Activated CD4-positive, alpha-beta T cell treated with anti-CD3 and anti-CD28 coated beads, Interleukin-2, amount 10 ng/mL, durations not matched to agents 7 days and 5 days (primary cell): Measurements from ENCODE around the gene PI4KB. TPM values are rescaled to one million over a fixed set of nuclear protein-coding genes. Genes with fewer than 3 reads are reported as not detected.
A peak's percentile ranks its signal among the peaks of the same experiment; 100 is the strongest.

Experiments
- CTCF ChIA-PET: fragments of 350-600 bp; sonication (Branson Sonifier 250); formaldehyde crosslinking; loops from one replicate; lab custom pipeline; 2021; ENCODE audit warnings: antibody characterized with exemption; lab: Charles Lee
- POLR2A ChIA-PET: fragments of 350-600 bp; sonication (Branson Sonifier 250); formaldehyde crosslinking; loops from one replicate; lab custom pipeline; 2021; ENCODE audit warnings: antibody characterized with exemption; lab: Charles Lee
- DNase-seq: peaks from one replicate; pipeline ENCODE4 v3.0.0-alpha.2; 2020
- H3K27ac Mint-ChIP-seq: one replicate; pipeline ENCODE4 v1.8.0; 2021; ENCODE audit warnings: mild to moderate bottlenecking, moderate library complexity, mixed read lengths
- H3K27me3 Mint-ChIP-seq: one replicate; pipeline ENCODE4 v1.8.0; 2021; ENCODE audit warnings: mixed read lengths
- H3K36me3 Mint-ChIP-seq: one replicate; pipeline ENCODE4 v1.8.0; 2021; ENCODE audit warnings: low read depth, mixed read lengths
- H3K4me1 Mint-ChIP-seq: one replicate; pipeline ENCODE4 v1.8.0; 2021; ENCODE audit warnings: mixed read lengths
- H3K4me3 Mint-ChIP-seq: one replicate; pipeline ENCODE4 v1.8.0; 2021; ENCODE audit warnings: mild to moderate bottlenecking, moderate library complexity, mixed read lengths
- H3K9me3 Mint-ChIP-seq: one replicate; pipeline ENCODE4 v1.8.0; 2021; ENCODE audit warnings: mixed read lengths
- total RNA-seq, 2 experiments: library from RNA; stranded (reverse); gene quantifications; one replicate each; pipeline ENCODE4 v1.2.3, GENCODE V29; 2021

Gene PI4KB
- total RNA-seq, 2 experiments from 2014 or later: 62.8 to 69.5 TPM

DNA sequence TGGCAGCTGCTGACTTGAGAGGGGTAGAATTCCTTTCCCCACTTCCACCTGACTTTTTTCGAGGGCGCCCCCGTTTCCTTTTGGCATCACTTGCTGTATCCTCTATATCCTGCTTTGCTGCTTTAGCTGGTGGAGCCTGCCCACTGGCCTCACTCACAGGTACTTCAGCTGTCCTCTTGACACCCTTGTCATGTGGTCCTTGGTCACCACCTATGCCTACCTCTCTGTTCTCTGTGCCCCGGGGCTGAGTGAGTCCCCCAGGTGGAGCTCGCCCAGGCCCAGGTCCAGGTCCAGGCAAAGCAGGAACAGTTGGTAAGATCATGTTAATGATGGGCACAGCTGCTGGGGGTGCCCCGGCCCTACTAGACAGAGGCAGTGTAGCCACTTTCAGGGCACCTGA is 15.4 kb upstream of the PI4KB start:
- H3K27ac Mint-ChIP-seq: no peak overlapping the region
- no peaks in the 10 kb centered on the region for H3K9me3 Mint-ChIP-seq
- H3K4me3 Mint-ChIP-seq: no peak overlapping the region
- DNase-seq: no peak
- H3K36me3 Mint-ChIP-seq: peaks cover 36% of the 10 kb centered on the region
- H3K27me3 Mint-ChIP-seq: no peaks in the 10 kb centered on the region
- ChIA-PET CTCF (interaction anchor here (0.7 to 3.6 kb wide), 4 partner anchors 39 to 218 kb away, joined by 3 to 34 read pairs (median 4); no protein-coding TSS in a partner anchor), POLR2A (interaction anchor here (0.6 kb wide), 1 partner anchor 13 kb away, joined by 3 read pairs; no protein-coding TSS in a partner anchor)
- H3K4me1 Mint-ChIP-seq: peaks cover 42% of the 10 kb centered on the region

DNA sequence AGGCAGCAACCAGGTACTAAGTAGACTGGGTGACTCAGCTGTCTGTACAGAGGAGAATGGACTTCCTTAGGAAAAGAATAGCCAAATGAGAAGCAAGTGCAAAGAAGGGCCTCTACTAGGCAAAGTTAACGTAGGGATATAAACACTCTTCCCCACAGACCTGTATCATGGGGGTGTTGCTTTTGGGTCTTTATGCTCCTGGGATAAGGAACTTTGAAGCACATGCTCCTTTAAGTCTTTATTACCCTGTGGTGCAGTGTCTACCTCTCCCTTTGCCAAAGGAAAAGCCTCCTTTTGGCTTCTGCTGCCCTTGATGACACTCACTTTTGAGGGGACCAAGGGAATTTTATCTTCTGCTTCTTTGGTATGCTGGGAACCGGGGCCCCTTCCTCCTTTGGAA is 14.8 kb upstream of the PI4KB start:
- Mint-ChIP-seq H3K4me3 (no peak overlapping the region), H3K9me3 (no peaks in the 10 kb centered on the region), H3K4me1 (peaks cover 36% of the 10 kb centered on the region), H3K36me3 (peaks cover 34% of the 10 kb centered on the region), H3K27ac (no peak overlapping the region), H3K27me3 (no peaks in the 10 kb centered on the region)
- no peak for DNase-seq
- ChIA-PET POLR2A (no interaction called here), CTCF (interaction anchor here (0.7 to 3.9 kb wide), 6 partner anchors 13 to 219 kb away, joined by 3 to 42 read pairs (median 8); partner anchors contain the start of gene PI4KB)

DNA sequence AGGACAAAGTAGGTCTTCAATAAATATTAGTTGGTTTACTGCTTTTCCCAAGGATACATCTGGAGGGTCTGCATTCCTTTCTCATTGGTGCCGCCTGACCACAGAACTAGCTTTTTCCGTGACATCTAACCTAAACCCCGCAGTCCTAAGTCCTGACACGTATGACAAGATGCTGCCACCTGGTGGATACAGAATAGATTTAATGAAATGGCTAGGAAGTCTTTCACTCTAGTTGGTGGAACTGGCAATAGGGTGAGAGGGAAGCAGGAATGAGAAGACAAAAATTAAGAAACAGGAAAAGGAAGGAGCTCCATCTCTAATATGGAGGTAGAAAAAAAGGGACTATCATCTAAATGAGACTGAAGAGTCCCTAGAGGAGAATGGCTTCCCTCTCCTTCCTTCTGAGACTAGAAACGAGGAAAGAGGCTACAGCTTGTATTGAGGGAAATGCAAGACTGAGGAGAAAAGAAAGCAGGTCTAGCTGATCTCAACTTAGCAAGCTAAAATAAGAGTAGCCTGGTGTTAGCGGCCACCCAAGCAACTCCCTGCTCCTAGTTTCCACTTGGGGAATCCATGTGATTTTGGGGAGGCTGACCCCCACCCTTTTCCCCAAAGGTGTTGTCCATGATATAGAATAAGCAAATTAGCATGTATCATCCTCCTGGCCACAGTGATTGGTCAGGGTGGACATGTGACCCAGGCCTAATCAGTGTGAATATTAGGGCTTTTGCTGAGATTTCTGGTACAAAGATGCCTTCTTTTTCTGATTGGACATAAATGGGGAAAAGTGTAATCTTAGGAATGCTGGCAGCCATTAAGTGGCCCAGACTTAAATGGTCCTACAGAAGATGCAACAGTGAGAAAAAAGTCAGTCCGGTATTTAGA is 13.9 kb upstream of the PI4KB start:
- peak; percentile 70 for DNase-seq
- Mint-ChIP-seq H3K4me3 (no peak overlapping the region), H3K27ac (no peak overlapping the region), H3K36me3 (peaks cover 27% of the 10 kb centered on the region), H3K9me3 (no peaks in the 10 kb centered on the region), H3K4me1 (peaks cover 27% of the 10 kb centered on the region), H3K27me3 (no peaks in the 10 kb centered on the region)
- ChIA-PET POLR2A (no interaction called here), CTCF (interaction anchor here (0.7 to 3.9 kb wide), 24 partner anchors 10 to 148 kb away, joined by 3 to 42 read pairs (median 4); partner anchors contain the start of genes PI4KB, PSMB4, PSMD4 and ZNF687)

DNA sequence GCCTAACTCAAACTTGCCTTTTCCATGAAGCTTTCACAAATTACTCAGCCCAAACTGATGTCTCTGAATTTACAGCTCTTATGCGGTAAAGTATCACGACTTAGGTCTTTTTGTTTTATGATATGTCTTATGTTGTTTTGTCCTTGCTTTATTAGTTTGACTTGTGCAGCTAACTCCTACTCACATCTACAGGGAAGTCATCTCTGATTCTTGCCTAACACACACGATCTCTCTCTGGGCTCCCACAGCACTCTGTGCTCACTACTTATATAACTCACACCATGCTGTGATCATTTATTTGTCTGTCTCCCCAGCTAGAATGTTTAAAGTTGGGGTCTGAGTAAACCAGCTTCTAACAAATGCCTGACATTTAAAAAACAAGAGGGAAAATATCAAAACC is 9.3 kb upstream of the PI4KB start:
- POLR2A ChIA-PET: interaction anchor here (0.6 kb wide), 1 partner anchor 43 kb away, joined by 3 read pairs; no protein-coding TSS in a partner anchor
- DNase-seq: no peak
- Mint-ChIP-seq H3K9me3 (no peaks in the 10 kb centered on the region), H3K27ac (no peak overlapping the region), H3K4me1 (peaks cover 8% of the 10 kb centered on the region), H3K4me3 (no peak overlapping the region), H3K36me3 (no peaks in the 10 kb centered on the region), H3K27me3 (no peaks in the 10 kb centered on the region)
- CTCF ChIA-PET: interaction anchor here (0.6 to 1.9 kb wide), 4 partner anchors 9 to 954 kb away, joined by 3 to 5 read pairs (median 4); partner anchors contain the start of gene PI4KB

DNA sequence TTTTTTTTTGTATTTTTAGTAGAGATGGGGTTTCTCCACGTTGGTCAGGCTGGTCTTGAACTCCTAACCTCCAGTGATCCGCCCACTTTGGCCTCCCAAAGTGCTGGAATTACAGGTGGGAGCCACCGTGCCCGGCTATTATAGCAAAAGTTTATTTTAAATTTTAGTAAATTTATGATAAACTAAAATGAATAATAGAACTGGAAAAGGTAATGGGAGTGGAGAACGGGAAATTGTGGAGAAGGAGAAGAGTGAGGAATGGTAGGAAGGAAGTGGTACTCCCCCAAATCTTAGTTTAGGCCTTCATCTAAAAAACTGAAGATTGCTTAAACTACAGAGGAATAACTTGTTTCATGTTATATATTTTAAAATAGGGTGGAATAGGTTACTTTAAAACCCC is 7.6 kb upstream of the PI4KB start:
- POLR2A ChIA-PET: no interaction called here
- Mint-ChIP-seq H3K4me1 (peaks cover 1% of the 10 kb centered on the region), H3K27me3 (no peaks in the 10 kb centered on the region), H3K4me3 (no peak overlapping the region), H3K36me3 (no peaks in the 10 kb centered on the region), H3K9me3 (no peaks in the 10 kb centered on the region), H3K27ac (no peak overlapping the region)
- no peak for DNase-seq
- CTCF ChIA-PET: no interaction called here

DNA sequence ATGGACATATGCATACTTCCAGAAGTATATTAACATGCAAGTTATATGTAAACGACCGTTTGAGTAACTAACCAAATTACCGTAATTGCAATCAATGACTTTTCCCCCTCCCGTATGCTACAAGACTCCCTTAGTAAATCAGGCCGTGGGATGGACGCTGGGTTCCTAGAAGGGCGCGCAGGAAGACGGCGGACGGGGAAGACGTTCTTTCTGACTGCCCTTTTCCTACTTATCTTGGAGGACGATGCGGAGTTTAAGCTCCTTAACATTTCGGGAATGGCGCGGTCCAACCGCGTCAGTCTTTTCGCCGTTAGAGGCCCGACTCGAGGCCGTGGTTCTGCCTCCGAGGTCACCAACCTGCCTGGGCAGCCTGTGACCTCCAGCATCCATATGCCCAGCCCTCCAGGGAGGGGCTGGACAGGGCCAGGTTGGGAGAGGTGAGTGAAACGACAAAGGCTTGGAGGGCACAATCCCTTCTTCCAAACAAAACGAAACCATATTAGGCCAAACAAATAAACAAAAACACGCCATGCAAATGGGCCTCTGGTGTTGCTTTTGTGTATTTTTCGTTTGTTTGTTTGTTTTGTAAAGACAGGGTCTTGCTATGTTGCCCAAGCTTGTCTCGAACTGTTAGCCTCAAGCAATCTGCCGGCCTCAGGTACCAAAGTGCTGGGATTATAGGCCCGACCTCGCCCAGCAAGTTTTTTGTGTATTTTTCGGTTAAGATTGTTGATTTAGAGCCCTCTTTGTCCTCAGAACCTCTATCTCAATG is 873 bp upstream of the PI4KB start:
- Mint-ChIP-seq H3K4me3 (peak overlapping the region; percentile 97), H3K27me3 (no peaks in the 10 kb centered on the region), H3K27ac (peak overlapping the region; percentile 99), H3K4me1 (peaks cover 35% of the 10 kb centered on the region), H3K36me3 (peaks cover 15% of the 10 kb centered on the region), H3K9me3 (no peaks in the 10 kb centered on the region)
- DNase-seq: no peak
- ChIA-PET POLR2A (no interaction called here), CTCF (interaction anchor here (0.6 to 8.1 kb wide), 7 partner anchors 11 to 116 kb away, joined by 3 to 50 read pairs (median 9); no protein-coding TSS in a partner anchor)

DNA sequence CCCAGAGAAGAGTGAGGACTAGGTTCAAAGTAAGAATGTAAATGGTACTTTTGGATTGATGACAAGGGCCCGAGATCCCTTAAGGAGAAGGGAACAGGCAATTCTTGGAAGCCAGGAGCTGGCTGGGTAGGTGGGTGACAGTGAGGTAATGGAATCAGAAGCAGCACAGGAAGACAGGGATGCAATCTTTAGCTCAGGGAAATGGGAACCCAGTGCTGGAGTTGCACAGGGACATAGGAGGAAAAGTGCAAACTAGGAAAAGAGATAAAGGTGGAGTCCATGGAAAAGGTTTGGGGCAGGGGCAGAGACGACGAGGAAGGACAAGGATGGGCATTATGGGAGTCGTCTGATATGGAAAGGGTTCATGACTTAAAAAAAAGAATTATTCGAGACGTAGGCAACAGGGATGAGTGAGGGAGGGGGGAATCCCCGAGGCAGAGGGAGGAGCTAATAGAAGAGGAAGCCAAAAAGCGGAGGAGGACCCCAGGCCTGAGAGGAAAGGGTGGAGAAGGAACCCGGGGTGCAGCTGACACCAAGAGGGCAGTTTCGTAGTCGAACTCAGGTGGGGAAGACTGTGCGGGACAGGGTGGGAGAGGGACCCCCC is 495 bp downstream of the PI4KB start:
- ChIA-PET POLR2A (no interaction called here), CTCF (interaction anchor here (1.0 to 8.1 kb wide), 7 partner anchors 9 to 115 kb away, joined by 3 to 50 read pairs (median 9); partner anchors contain the start of gene PSMB4)
- peak overlapping the region; percentile 97 for H3K4me3 Mint-ChIP-seq
- H3K27ac Mint-ChIP-seq: peak overlapping the region; percentile 92
- H3K9me3 Mint-ChIP-seq: no peaks in the 10 kb centered on the region
- peaks cover 19% of the 10 kb centered on the region for H3K36me3 Mint-ChIP-seq
- H3K27me3 Mint-ChIP-seq: no peaks in the 10 kb centered on the region
- H3K4me1 Mint-ChIP-seq: peaks cover 39% of the 10 kb centered on the region
- DNase-seq: peak; percentile 58

DNA sequence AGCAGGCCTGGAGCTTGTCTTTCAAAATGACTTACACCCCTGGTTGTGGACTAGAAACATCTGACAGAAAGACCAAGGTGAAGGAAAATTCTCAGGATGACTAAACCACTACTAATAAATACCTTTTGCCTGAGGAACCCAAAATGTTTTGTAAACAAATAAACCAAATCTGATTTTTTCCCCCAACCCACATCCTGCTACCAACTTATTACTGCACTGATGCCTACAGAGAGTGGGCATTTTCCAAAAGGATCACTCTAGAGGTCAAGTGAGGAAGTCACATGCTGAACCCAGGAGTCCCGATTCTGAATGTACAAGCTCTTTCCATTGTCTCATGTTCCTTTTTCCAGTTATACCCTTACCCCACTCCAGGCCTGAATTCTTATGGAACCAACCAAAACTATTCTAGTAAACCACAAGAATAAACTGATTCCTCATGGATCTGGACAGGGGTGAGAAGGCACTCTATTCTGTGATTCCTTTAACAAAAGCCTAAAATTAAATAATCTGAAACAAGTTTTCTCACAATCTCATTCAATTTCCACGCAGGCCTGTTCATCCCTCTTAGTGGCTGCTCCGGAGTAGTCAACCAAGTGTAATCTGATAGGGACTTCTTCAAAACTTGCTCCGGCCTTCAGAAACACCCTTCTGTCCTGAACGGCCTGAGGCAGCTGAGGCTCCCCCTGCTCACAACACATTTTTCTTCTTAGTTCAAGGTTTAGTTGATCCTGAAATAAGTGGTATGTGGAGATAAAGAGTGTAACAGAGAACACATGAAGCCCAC is 1.4 kb downstream of the PI4KB start:
- Mint-ChIP-seq H3K4me3 (peak overlapping the region; percentile 97), H3K9me3 (no peaks in the 10 kb centered on the region), H3K27me3 (no peaks in the 10 kb centered on the region), H3K4me1 (peaks cover 41% of the 10 kb centered on the region), H3K36me3 (peaks cover 22% of the 10 kb centered on the region), H3K27ac (peak overlapping the region; percentile 92)
- ChIA-PET POLR2A (interaction anchor here (0.9 kb wide), 1 partner anchor 10 kb away, joined by 3 read pairs; no protein-coding TSS in a partner anchor), CTCF (interaction anchor here (0.6 to 8.1 kb wide), 5 partner anchors 9 to 47 kb away, joined by 3 to 50 read pairs (median 21); no protein-coding TSS in a partner anchor)
- no peak for DNase-seq

DNA sequence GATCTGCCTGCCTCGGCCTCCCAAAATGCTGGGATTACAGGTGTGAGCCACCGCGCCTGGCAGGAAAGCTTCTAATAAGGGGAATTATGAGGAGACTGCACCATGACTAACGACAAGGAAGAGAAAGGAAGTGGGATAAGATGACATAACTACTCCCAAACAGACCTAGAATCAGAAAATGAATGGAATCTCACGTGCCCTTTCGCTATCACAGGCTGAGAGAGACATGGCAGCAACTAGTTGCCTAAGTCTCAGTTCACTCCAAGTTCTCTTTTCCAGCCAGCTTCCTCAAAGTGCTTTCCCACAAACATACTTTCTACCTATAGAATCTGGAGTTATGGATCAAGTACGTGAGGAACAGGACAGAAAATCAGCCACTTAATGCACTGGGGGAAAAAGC is 2.0 kb downstream of the PI4KB start:
- no peak for DNase-seq
- Mint-ChIP-seq H3K4me1 (peaks cover 47% of the 10 kb centered on the region), H3K27ac (peak overlapping the region; percentile 92), H3K36me3 (peaks cover 27% of the 10 kb centered on the region), H3K9me3 (no peaks in the 10 kb centered on the region), H3K27me3 (no peaks in the 10 kb centered on the region), H3K4me3 (peak overlapping the region; percentile 97)
- CTCF ChIA-PET: interaction anchor here (0.6 to 8.1 kb wide), 5 partner anchors 8 to 53 kb away, joined by 3 to 50 read pairs (median 3); no protein-coding TSS in a partner anchor
- POLR2A ChIA-PET: interaction anchor here (0.9 kb wide), 1 partner anchor 10 kb away, joined by 3 read pairs; no protein-coding TSS in a partner anchor

DNA sequence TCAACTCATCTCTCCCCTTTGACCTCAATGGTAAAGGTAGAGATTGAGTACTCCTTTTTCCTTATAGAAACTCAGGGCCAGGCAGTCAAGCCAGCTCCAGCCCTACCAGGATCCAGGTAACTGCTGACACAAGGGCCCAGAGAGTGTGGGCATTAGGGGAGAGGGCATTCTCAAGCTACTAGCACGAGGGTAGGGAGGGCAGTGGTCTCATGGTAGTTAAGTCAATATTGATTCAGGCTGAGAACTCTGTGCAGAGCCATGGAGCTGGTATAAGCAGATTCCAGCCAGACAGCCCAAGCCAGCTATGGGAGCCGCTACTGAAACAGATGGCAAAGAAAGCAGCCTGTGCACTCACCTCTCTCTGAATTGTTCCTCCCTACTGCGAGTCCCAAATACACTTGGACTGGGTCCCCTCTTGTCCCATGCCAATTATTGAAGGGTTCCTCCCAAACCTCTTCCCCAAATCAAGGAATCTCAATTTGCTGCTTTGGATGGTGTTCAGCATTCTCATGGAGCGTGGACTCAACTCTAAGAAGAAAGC is 2.8 kb downstream of the PI4KB start:
- ChIA-PET POLR2A (no interaction called here), CTCF (interaction anchor here (0.7 to 8.1 kb wide), 5 partner anchors 8 to 73 kb away, joined by 3 to 50 read pairs (median 4); no protein-coding TSS in a partner anchor)
- peaks cover 47% of the 10 kb centered on the region for H3K4me1 Mint-ChIP-seq
- H3K27me3 Mint-ChIP-seq: no peaks in the 10 kb centered on the region
- no peak overlapping the region for H3K27ac Mint-ChIP-seq
- peaks cover 32% of the 10 kb centered on the region for H3K36me3 Mint-ChIP-seq
- H3K9me3 Mint-ChIP-seq: no peaks in the 10 kb centered on the region
- DNase-seq: no peak
- H3K4me3 Mint-ChIP-seq: no peak overlapping the region

DNA sequence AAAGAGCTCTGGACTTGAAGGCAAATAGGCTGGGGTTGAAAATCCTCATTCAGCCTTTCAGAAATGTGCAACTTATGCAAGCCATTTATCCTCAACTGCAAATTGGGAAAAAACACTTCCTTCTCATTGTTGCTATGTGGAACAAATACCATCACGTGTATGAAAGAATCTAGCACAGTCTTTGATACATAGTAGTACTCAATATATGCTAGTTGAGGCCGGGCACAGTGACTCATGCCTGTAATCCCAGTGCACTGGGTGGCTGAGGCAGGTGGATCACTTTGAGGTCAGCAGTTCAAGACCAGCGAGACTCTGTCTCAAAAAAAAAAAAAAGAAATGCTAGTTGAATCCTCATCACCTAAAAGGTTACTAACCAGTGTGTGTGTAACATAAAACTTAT is 8.2 kb downstream of the PI4KB start:
- no peak overlapping the region for H3K4me3 Mint-ChIP-seq
- no peaks in the 10 kb centered on the region for H3K27me3 Mint-ChIP-seq
- ChIA-PET CTCF (interaction anchor here (0.6 kb wide), 1 partner anchor 17 kb away, joined by 3 read pairs; no protein-coding TSS in a partner anchor), POLR2A (interaction anchor here (0.6 kb wide), 1 partner anchor 790 kb away, joined by 5 read pairs; no protein-coding TSS in a partner anchor)
- H3K4me1 Mint-ChIP-seq: peaks cover 13% of the 10 kb centered on the region
- no peak for DNase-seq
- H3K36me3 Mint-ChIP-seq: peaks cover 49% of the 10 kb centered on the region
- H3K27ac Mint-ChIP-seq: no peak overlapping the region
- H3K9me3 Mint-ChIP-seq: no peaks in the 10 kb centered on the region
